ENCODE data around the gene PLEKHG5.
A peak's percentile ranks its signal among the peaks of the same experiment; 100 is the strongest.

Gene PLEKHG5

DNA sequence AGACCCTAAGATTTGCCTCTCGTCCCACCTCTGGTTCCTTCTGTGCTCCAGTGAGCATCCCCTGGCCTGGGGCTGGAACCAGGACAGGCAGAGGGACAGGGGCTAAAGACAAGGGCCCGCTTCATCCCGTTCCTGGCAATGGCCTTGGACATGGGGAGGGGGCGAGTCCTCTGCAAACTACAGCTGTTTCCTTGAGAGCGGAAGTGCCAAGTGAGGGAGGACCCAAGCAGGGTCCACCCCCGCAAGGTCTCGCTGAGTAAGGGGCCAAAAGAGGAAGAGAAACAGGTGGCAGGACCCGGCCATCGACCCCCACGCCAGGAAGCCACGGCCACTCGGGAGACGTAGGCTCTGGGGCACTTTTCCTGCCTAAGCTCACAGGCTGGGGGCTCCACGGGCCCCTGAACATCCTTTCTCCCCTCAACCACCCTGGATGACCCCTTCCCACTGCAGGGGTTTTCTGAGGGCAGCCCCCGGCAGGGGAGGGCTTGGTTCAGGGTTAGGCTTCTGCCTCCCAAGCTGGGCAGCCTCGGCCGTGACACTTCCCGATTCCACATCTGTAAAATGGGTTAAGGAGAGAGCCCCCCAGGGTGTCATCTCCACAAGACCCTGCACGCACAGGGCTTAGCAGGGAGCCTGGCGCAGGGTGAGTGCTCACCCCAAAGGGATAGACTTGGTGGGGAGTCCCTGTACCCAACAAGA is 17.9 kb upstream of the PLEKHG5 start:
- DNase-seq = no peak

DNA sequence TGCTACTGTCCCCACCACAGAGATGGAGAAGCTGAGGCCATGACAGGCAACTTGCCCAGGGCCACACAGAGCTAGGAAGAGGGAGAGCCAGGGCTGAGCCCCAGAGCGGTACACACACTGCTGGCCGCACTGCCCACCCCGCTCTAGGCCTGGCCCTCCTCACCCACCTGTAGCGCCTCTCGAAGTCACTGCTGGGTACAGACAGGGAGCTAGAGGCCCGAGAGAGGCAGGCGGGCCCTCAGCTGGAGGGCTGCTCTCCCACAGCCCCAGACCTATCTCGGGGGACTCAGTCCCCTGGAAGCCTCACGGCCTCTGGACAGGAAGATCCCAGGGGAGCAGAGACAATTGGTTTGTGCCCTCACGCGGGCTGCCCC is 17.3 kb upstream of the PLEKHG5 start:
- DNase-seq = no peak

DNA sequence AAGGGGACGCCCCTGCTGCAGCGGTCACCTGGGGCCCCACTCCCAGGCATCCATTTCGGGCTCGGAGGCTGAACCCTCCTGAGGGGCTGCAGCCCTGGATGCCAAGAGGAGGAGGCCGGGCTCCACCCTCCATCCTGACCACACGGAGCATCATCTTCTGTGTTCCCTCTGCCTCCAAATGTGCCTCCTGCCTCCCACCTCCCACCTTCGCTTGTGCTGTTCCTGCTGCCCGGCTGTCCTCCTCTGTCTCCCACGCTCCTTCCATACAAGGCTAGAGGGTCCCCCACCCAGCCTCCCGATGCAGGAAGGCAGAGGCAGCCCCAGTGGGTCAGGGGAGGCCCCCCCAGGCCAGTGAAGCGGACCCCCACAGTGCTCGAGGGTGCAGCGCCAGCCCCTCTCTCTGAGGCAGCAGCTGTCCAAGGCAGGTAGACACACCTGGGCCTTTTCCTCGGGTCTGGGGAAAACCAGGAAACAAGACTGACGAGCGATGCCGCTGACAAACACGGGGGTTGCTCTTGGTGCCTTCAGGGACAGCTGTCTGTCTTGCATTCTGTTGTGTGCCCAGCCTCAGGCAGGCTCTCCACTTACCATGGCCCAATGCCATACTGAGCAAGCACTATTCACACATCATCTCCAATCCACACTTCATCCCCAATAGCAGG is 16.8 kb upstream of the PLEKHG5 start:
- no peak for DNase-seq

DNA sequence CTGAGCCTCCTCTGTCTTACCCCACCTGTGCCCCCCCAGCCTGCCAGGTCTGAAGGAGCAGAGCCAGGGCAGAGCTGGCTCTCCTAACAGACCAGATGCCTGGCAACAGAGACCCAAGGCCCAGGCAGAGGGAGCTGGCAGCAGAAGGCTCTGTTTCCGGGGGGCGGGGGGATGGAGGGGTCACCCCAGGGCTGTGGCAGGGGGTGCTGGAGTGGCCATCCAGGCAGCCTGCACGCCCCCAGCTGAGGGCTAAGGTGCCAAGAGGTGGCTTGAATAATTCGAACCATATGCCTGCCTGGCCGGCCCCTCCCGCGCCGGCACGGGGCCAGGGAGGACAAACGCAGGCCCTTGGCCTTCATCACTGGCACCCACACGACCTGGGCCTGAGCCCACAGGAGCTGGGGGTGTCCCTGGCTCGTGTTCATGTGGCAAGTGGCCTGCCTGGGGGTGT is 16.0 kb upstream of the PLEKHG5 start:
- no peak for DNase-seq

DNA sequence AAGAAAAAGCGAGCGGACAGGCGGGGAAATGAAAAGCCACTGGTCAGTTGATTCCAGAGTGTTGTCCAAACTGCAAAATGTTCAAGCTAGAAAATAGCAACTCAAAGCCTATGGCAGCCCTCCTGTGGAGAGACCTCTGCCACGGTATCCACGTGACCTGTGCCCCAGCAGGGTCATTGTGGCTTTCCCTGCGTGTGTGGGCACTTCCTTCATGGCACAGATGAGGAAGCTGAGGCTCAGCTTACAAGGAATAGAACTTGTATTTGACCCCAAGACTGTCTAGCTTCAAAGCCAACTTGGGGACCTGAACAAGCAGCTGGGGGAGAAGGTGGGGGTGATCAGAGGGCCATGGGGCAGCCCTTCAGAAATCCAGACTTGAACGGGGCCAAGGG is 15.6 kb upstream of the PLEKHG5 start:
- DNase-seq = no peak

DNA sequence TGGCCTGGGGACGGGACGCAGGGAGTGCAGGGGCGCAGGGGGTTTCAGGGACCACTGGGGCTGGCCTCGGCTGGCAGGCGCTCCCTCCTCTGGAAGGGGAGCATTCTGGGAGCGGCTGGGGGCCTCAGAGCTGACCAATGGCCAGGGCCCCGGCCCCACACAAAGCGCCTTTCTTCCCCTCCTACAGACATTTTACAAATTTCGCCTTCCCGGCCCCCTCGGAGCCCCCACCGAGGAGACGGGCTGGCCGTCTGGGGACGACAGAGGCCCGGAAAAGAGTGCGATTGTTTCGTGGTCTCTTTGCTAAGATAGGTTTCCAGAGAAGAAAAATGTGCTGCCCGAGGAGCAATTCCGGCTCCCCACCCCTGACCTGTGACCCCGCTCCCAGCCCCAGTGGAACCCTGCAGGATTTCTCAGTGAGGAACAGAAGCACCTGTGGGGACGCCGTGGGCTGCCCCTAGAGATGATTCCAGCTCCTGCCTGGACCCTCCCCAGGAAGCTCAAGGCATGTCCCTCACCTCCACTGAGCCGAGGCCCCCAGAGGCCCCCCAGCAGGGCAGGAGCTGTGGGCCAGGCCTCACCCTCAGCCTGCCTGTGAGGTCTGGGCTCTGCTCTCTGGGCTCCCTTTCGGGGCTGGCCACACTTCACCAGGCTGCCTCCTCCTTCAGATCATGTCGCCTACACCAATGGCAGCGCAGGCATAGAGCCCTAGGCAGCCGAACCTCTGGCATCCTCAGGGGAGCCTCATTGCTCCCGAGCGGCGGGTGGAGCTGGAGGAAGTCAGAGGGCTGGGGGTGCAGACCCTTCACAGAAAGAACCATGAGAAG is 15.0 kb upstream of the PLEKHG5 start:
- no peak for DNase-seq

DNA sequence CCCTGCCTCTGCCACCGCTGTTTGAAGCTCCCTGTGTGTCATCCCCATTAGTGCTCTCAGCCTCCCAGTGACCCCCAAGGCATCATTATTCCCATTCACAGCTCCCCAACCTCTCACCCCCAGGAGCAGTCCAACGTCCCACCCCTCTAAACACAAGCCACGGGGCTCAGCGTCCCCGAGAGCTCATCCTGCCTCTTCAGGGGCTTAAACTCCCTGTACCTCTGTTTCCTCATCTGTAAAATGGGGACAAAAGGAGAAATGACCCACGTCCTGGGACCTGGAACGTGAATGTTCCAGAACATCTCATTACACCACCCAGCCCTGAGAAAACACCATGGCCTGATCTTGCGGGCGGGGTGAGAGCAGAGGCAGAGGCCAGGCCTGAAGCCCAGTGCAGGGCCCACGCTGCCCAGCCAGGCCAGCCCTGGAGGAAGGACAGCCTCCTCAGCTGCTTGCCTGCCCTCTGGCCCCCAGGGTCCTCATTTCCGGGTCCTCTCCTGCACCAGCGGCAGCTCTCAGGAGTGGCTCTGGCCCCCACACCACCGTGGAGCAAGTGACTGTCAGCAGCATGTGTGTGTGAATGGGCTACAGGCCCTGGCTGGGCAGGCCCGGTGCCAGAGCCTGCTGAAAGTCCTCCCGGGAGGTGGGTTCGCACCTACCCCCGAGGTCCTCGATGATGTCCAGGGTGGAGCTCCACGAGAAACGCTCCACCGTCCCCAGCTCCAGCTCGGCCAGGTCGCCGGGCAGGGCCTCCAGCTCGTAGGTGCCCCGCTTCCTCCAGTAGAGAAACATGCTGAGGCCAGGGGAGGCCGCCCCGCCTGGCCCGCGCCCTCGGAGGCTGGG is 14.1 kb upstream of the PLEKHG5 start:
- DNase-seq = no peak

DNA sequence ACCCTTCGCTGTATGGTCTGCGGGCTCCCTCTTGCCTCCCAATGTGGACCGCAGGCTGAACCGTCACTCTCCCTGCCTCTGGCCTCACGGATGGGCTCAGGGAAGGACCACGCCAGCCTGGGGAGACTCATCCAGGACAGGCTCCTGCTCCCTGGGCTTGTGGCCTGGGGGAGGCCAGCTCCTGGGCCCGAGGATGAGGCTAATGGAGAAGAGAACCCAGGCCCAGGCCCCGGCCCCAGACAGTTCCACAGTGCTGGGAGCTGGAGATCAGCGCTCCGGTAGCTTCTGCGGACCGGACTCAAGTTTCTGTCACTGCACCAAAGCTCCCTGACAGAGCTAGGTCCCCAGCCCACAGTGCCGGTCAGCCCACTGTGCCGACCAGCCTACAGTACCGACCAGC is 13.4 kb upstream of the PLEKHG5 start:
- DNase-seq = no peak

DNA sequence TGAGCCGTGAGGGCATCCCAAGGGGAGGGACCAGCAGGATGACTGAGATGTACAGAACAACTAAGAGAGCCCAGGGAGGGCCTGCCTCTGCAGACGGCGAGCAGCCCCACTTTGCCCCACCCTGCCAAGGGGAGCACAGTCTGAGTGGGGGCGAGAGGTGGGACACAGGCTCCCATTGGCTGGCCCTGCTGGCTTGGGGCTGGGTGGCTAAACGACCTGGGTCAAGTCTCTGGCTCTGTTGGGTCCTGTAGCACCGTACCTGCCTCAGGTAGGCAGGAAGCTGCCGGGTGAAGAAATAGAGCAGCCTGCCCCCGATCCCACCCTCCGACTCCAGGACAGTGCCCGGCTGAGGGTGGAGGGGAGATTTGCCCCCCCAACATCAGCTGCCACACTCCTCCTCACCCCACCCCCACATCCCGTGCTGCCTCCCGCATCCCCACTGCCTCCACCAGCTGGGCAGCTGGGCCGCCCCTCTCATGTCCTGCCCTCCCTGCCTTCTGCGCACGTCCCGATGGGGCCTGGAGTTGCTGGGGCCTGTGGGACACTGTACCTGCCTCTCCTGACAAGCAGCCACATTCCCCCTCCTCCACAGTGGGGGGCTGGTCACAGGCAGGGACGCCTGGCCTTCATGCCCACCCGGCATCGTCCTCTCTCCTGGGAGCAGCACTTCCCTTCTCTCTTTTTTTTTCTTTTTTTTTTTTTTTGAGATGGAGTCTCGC is 12.6 kb upstream of the PLEKHG5 start:
- no peak for DNase-seq

DNA sequence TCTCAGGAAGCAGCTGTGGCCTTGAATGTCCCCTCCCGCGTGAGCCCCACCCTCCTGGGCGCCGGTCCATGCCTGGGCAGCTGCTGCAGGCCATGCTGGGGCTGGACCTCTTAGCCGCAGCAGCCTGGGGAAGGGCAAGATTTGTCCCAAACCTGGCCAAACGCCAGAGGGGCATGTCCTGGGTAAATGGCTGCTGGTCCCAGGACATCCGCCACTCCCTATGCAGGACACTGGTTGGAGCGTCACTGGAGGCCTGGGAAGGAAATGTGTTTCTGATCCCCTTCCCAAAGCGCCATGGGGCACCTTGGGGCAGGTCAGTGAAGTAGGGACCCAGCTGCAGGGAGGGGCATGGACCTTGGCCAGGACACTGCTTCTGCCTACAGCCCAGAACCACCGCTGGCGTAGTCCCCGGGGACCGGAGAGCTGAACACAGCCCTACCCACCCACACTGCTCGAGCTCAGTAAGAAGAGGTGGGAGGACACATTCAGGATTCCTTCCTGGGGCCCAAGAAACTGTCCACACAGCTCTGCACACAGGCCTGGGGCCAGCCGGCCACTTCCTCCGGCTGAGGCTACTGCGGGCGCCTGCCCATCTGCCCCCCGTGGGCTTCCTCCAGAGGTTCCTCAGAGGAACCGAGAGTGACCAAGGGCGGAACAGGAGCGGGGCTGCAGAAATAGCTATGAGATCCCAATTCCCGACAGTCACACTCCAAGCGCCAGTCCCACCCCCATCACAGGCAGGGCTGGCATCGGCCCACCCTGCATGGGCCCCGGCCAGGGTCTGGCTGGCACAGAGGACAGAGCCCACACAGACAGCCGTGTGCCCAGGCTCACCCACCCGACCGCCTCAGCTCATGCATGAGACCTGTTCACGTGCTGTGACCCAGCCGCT is 10.8 kb upstream of the PLEKHG5 start:
- no peak for DNase-seq

DNA sequence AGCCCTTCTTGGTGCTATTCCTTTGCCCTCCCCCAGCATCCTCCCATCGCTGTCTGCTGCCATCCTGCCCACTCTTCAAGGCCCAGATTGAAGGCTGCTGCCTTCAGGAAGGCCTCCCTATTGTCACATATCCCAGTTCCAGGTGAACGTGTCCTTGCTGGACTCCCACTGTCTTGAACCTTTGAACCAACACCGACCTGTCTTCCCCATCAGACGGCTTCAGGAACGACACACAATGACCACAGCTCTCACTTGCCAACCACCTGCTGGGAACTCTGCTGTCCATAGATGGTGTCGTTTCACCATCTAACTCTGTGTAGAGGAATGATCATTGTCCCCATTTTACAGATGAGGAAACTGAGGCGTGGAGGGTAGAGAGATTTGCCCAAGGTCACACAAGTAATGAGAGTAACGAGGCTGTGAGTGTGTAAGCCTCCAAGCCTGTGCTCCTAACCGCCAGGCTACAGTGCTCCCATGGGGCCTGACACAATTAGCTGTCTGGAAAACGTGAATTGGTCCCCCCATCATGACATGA is 9.9 kb upstream of the PLEKHG5 start:
- DNase-seq = no peak

DNA sequence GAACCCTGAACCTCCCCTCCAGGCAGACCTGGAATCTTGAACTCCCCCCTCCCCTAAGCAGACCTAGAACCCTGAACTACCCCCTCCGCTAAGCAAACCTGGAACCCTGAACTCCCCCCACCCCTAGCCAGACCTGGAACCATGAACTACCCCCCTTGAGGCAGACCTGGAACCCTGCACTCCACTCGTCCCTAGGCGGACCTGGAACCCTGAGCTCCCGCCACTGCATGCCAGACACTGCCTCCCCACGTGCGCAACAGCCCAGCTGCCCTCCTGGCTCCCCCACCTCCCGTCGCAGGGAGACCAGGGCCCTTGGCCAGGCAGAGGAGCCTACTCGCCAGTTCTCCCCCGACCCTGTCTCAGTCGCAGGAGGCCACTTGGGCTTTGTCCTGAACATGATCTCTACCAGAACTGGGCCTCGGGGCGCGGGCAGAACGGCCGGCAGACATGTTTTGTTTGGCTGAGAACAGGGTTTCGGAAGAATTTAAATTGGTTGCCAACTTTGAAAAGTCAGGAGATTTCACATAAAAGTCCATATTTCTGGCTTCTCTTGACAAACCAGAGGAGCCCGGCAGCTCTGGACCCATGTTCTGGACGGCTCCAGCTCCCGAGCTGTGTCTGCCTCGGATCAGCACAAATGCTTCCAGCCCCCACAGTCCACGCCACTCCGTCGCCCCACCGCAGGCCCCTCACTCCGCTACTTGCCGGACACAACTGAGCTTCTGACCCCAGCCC is 9.2 kb upstream of the PLEKHG5 start:
- DNase-seq = no peak

DNA sequence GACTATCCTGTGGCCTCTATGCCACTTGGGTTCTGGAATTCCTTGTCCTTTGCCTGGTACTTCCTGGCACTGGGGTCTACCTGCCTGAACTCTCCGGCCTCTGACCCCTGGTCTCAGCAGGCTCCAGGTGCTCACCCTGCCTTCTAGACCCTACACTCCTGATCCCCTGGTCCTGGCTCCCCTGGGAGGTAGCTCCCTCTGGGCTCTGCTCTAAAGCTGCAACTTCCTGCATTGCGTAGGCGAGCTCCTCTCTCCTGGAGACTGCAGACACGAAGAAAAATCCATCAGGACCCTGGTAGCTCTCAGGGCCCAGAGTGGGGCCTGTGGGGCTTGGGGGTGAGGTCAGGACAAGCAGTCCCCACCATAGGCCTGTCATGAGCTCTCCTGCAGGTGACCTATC is 7.8 kb upstream of the PLEKHG5 start:
- DNase-seq = no peak

DNA sequence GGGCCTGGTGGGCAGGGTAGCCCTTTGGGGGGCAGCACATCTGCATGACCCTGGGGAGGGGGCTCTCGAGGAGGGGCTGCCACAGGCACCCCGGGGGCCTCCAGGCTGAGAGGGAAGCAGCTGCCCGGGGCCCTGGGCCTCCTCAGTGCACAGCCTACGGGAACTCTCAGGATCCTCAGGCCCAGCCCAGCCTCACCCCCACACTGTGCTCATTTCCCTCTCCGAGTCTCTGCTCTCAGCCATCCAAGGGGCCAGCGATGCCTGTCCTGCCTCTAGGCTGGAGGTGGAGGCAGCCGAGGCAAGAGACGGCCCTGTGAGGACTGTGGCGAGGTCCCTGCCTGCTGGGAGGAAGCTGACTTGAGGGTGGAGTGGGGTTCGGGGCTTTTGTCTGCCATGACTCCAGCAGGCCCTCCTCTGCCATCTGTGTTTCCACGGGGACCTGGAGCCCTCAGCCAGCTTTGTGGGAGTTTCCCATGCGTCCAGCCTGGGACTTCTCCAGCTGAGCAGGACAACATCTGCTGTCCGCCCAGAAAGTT is 7.2 kb upstream of the PLEKHG5 start:
- DNase-seq = no peak

DNA sequence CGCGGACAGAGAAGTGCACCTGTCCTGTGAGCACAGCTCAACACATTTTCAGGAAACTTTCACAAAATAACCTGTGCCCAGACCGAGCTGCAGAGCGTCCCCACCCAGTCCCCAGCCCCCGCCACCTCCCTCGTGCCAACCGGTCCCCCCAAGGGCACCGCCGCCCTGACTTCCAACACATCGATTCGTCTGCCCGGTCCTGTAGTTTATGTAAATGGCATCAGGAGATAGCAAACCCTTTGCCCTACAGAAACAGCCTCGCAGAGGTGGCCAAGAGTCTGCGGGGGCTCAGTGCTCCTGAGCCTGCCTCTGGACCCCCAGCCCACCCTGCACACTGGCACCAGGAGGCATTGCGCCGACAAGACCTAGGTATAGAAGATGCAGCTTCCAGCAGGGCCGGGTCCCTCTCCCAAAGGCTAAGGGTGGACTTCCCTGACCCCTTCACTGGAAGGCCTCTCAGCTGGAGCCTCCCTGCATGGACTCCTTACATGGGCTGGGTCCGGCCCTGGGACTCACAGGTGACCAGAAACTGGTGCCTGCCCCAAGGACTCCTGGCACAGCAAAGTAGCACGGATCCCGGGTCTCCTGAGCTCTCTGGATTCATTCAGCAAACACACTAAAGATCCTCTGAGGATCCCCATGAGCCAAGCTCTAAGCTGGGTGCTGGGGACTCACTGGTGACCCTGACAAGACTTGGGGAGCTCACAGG is 6.6 kb upstream of the PLEKHG5 start:
- DNase-seq = no peak

DNA sequence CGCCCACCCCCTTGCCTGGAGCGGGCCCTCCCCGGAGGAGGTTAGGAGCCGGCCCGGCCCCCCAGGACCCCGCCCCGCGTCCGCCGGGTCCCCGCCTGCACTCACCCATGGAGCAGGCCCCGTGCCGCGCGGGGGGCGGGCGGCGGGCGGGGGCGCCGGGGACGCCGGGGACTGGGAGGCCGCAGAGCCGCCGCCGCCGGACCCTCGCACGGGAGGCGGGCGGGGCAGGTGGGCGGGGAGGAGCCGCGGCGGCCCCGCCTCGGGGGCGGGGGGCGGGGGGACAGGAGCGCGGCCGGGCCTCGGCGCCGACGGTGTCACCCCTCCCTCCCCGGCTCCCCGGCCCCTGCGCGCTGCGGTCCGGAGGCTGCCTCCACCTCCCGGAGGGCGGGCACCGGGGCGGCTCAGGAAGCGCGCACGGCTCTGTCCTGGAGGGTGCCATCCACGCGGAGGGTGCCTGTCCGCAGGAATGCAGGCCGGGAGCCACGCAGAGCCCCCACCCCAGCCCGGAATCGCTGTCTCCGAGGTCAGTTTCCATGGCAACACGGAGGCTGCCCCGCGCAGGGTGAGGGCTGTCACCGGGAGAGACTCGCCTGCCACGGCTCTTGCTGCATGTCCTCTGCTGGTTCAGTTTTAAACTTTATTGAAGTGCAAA is 5.9 kb upstream of the PLEKHG5 start:
- DNase-seq = peak; percentile 76

DNA sequence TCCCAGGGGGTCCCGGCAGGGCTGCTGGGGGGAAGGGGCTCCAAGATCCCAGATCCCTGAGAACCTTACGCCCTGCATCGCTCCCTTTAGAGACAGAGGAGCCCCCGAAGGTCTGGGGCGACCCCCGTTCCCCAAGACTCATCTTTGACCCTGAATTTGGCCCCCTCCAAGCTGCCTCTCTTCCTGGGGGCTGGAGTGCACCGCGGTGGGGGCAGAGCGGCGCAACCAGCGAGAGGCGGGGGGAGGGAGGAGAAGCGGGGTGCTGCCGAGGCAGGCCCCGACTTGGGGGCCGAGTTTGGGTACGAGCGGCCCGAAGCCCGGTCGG is 5.4 kb upstream of the PLEKHG5 start:
- no peak for DNase-seq

DNA sequence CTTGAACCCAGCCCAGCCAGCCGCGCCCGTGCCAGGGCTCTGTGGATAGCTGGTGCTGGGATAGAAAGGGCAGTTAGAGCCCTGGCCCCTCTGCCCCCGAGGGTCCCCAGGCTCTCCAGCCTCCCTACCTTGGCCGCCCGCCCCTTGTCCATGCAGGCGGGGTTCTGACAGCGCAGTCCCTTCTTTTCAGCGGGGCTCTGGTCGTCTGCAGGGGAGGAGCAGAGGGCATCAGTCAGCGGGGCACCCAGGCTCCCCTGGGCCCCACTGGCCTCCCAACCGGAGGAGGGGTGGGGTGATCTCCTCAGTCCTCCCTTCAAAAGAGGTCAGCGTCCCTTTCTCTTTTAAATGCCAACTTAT is 4.9 kb upstream of the PLEKHG5 start:
- no peak for DNase-seq

All from activated CD8-positive, alpha-beta memory T cell treated with anti-CD3 and anti-CD28 coated beads for 24 hours (primary cell).